ENCODE results near the gene NOP58.

NOP58 gene

GRCh38 chr2:202322435-202322834 lies 56.9 kb downstream of the NOP58 start:
- no peaks in the 10 kb centered on the region for H3K9me3 ChIP-seq (ENCODE audit: severe bottlenecking)
- DNase-seq (ENCODE audit: low spot score) (no peak), ATAC-seq (ENCODE audit: low read depth) (no peak)
- TF ChIP-seq, protein P1, sequence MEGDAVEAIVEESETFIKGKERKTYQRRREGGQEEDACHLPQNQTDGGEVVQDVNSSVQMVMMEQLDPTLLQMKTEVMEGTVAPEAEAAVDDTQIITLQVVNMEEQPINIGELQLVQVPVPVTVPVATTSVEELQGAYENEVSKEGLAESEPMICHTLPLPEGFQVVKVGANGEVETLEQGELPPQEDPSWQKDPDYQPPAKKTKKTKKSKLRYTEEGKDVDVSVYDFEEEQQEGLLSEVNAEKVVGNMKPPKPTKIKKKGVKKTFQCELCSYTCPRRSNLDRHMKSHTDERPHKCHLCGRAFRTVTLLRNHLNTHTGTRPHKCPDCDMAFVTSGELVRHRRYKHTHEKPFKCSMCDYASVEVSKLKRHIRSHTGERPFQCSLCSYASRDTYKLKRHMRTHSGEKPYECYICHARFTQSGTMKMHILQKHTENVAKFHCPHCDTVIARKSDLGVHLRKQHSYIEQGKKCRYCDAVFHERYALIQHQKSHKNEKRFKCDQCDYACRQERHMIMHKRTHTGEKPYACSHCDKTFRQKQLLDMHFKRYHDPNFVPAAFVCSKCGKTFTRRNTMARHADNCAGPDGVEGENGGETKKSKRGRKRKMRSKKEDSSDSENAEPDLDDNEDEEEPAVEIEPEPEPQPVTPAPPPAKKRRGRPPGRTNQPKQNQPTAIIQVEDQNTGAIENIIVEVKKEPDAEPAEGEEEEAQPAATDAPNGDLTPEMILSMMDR (IDR thresholded peaks at IDR 0.05; ENCODE audit: poor library complexity, severe bottlenecking) = no peak
- H3K27me3 ChIP-seq (ENCODE audit: insufficient read depth, poor library complexity, severe bottlenecking) = no peaks in the 10 kb centered on the region
- peaks cover 2% of the 10 kb centered on the region for H3K4me1 ChIP-seq (ENCODE audit: insufficient read depth, poor library complexity, severe bottlenecking)
- peaks cover 11% of the 10 kb centered on the region; the same call in 1 of the 2 replicates for H3K36me3 ChIP-seq (ENCODE audit: low read depth)
- H3K27ac ChIP-seq (ENCODE audit: poor library complexity, severe bottlenecking) = no peak overlapping the region
- no peak overlapping the region for H3K4me3 ChIP-seq (ENCODE audit: severe bottlenecking)

GRCh38 chr2:202327858-202328257 lies 62.3 kb downstream of the NOP58 start:
- TF ChIP-seq, protein P1 (IDR thresholded peaks at IDR 0.05; ENCODE audit: poor library complexity, severe bottlenecking) = no peak
- no peaks in the 10 kb centered on the region for H3K9me3 ChIP-seq (ENCODE audit: severe bottlenecking)
- no peak overlapping the region for H3K4me3 ChIP-seq (ENCODE audit: severe bottlenecking)
- DNase-seq (ENCODE audit: low spot score) = no peak
- no peaks in the 10 kb centered on the region; the same call in 1 of the 2 replicates for H3K36me3 ChIP-seq (ENCODE audit: low read depth)
- H3K4me1 ChIP-seq (ENCODE audit: insufficient read depth, poor library complexity, severe bottlenecking) = no peaks in the 10 kb centered on the region
- no peak overlapping the region for H3K27ac ChIP-seq (ENCODE audit: poor library complexity, severe bottlenecking)
- no peaks in the 10 kb centered on the region for H3K27me3 ChIP-seq (ENCODE audit: insufficient read depth, poor library complexity, severe bottlenecking)
- ATAC-seq (ENCODE audit: low read depth) = no peak

DNA sequence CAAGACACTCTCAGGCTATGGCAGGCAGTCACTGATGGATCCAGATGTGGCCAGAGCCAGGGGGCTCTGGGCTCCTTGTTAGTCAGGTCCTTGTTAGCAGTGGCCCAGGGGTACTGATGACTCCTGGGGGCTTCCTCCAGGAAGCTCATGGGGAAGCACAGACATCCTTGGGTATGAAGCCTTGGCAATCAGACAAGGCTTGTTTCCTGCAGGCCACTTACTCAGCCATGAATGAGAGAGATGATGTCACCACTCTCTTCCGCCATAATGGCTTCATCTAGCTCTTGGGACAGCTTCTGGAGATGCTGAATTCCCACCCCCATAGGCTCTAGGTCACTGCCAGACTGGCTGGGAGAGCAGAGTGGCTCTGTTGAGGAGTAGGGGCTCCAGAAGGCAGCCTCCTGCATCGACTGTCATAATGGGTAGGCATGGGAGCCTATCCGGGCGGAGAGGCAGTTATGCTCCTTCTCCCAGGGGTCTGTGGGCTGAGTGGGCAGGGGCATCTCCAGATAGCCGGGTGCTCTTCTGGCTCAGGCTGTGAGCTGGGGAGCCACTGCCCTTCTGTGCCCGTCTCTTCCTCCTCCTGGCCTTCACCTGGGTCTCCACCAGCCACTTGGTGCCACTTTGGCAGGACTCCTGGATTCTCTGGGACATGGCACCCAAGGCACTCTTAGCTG lies 70.4 kb downstream of the NOP58 start:
- DNase-seq (ENCODE audit: low spot score) = no peak
- no peaks in the 10 kb centered on the region for H3K9me3 ChIP-seq (ENCODE audit: severe bottlenecking)
- no peaks in the 10 kb centered on the region for H3K27me3 ChIP-seq (ENCODE audit: insufficient read depth, poor library complexity, severe bottlenecking)
- TF ChIP-seq, protein P1 (IDR thresholded peaks at IDR 0.05; ENCODE audit: poor library complexity, severe bottlenecking) = no peak
- no peak for ATAC-seq (ENCODE audit: low read depth)
- peaks cover 10% of the 10 kb centered on the region for H3K4me1 ChIP-seq (ENCODE audit: insufficient read depth, poor library complexity, severe bottlenecking)
- H3K36me3 ChIP-seq (ENCODE audit: low read depth) = no peaks in the 10 kb centered on the region
- no peak overlapping the region for H3K4me3 ChIP-seq (ENCODE audit: severe bottlenecking)
- no peak overlapping the region for H3K27ac ChIP-seq (ENCODE audit: poor library complexity, severe bottlenecking)

- ATAC-seq (ENCODE audit: low read depth) (no peak), DNase-seq (ENCODE audit: low spot score) (no peak)
- Histone ChIP-seq H3K4me3 (ENCODE audit: severe bottlenecking) (no peak overlapping the region), H3K27ac (ENCODE audit: poor library complexity, severe bottlenecking) (no peak overlapping the region), H3K4me1 (ENCODE audit: insufficient read depth, poor library complexity, severe bottlenecking) (peaks cover 10% of the 10 kb centered on the region), H3K27me3 (ENCODE audit: insufficient read depth, poor library complexity, severe bottlenecking) (no peaks in the 10 kb centered on the region), H3K36me3 (ENCODE audit: low read depth) (no peaks in the 10 kb centered on the region), H3K9me3 (ENCODE audit: severe bottlenecking) (no peaks in the 10 kb centered on the region)
- TF ChIP-seq, protein P1 (IDR thresholded peaks at IDR 0.05; ENCODE audit: poor library complexity, severe bottlenecking) = no peak
Observed at GRCh38 chr2:202337151-202337550, 71.6 kb downstream of the NOP58 start.

- TF ChIP-seq, protein P1 (IDR thresholded peaks at IDR 0.05; ENCODE audit: poor library complexity, severe bottlenecking) = no peak
- Histone ChIP-seq H3K9me3 (ENCODE audit: severe bottlenecking) (no peaks in the 10 kb centered on the region), H3K4me3 (ENCODE audit: severe bottlenecking) (no peak overlapping the region), H3K36me3 (ENCODE audit: low read depth) (no peaks in the 10 kb centered on the region), H3K4me1 (ENCODE audit: insufficient read depth, poor library complexity, severe bottlenecking) (peaks cover 10% of the 10 kb centered on the region), H3K27me3 (ENCODE audit: insufficient read depth, poor library complexity, severe bottlenecking) (no peaks in the 10 kb centered on the region), H3K27ac (ENCODE audit: poor library complexity, severe bottlenecking) (no peak overlapping the region)
- ATAC-seq (ENCODE audit: low read depth) = no peak
- no peak for DNase-seq (ENCODE audit: low spot score)
Observed at GRCh38 chr2:202337706-202338346, 72.3 kb downstream of the NOP58 start.

Measured in RWPE2 (cell line).